ENCODE data around the gene SRSF3. TPM values are rescaled to one million over a fixed set of nuclear protein-coding genes. Genes with fewer than 3 reads are reported as not detected.

Gene SRSF3
- polyA plus RNA-seq, 1 donor from 2014 or later = 393 TPM

GRCh38 chr6:36597775-36598174, 3.6 kb downstream of the SRSF3 start:
- no peaks in the 10 kb centered on the region for H3K27me3 ChIP-seq (ENCODE audit: insufficient read depth, low read depth, low read length)
- H4K20me1 ChIP-seq (ENCODE audit: insufficient read depth) = peaks cover 73% of the 10 kb centered on the region
- no peak overlapping the region for H3K27ac ChIP-seq (ENCODE audit: low read length)
- H2AFZ ChIP-seq (ENCODE audit: low read depth, low read length) = no peak overlapping the region
- H3K4me3 ChIP-seq (ENCODE audit: low read length) = peak overlapping the region; percentile 72
- H3K9me2 ChIP-seq (ENCODE audit: insufficient read depth, low read length) = no peaks in the 10 kb centered on the region
- peak overlapping the region; percentile 94 for H3K4me2 ChIP-seq (ENCODE audit: low read length)
- peaks cover 53% of the 10 kb centered on the region for H3K36me3 ChIP-seq (ENCODE audit: insufficient read depth, low read length)
- H3F3A ChIP-seq (ENCODE audit: insufficient read depth, low read length, poor library complexity, severe bottlenecking) = peaks cover 14% of the 10 kb centered on the region
- peaks cover 84% of the 10 kb centered on the region for H3K79me2 ChIP-seq (replicated peaks; ENCODE audit: insufficient read depth, low read length)
- H3K9me3 ChIP-seq (ENCODE audit: low read length) = no peaks in the 10 kb centered on the region
- TF ChIP-seq EP300 (conservative IDR thresholded peaks at IDR 0.05; ENCODE audit: poor library complexity, severe bottlenecking) = no peak
- TF ChIP-seq MXI1 (conservative IDR thresholded peaks at IDR 0.05; ENCODE audit: poor library complexity, severe bottlenecking) = no peak
- no peak for TF ChIP-seq EZH2 (IDR thresholded peaks at IDR 0.05; ENCODE audit: borderline replicate concordance, insufficient read depth, low read length, poor library complexity, severe bottlenecking)
- TF ChIP-seq RAD21 (conservative IDR thresholded peaks at IDR 0.05) = no peak
- no peak for TF ChIP-seq TAF1 (IDR thresholded peaks at IDR 0.05; ENCODE audit: low read depth)
- TF ChIP-seq, protein P1, sequence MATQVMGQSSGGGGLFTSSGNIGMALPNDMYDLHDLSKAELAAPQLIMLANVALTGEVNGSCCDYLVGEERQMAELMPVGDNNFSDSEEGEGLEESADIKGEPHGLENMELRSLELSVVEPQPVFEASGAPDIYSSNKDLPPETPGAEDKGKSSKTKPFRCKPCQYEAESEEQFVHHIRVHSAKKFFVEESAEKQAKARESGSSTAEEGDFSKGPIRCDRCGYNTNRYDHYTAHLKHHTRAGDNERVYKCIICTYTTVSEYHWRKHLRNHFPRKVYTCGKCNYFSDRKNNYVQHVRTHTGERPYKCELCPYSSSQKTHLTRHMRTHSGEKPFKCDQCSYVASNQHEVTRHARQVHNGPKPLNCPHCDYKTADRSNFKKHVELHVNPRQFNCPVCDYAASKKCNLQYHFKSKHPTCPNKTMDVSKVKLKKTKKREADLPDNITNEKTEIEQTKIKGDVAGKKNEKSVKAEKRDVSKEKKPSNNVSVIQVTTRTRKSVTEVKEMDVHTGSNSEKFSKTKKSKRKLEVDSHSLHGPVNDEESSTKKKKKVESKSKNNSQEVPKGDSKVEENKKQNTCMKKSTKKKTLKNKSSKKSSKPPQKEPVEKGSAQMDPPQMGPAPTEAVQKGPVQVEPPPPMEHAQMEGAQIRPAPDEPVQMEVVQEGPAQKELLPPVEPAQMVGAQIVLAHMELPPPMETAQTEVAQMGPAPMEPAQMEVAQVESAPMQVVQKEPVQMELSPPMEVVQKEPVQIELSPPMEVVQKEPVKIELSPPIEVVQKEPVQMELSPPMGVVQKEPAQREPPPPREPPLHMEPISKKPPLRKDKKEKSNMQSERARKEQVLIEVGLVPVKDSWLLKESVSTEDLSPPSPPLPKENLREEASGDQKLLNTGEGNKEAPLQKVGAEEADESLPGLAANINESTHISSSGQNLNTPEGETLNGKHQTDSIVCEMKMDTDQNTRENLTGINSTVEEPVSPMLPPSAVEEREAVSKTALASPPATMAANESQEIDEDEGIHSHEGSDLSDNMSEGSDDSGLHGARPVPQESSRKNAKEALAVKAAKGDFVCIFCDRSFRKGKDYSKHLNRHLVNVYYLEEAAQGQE (IDR thresholded peaks at IDR 0.05; ENCODE audit: borderline replicate concordance) = no peak
- no peak for TF ChIP-seq SMC3 (conservative IDR thresholded peaks at IDR 0.05; ENCODE audit: poor library complexity)
- no peak for TF ChIP-seq POLR2AphosphoS5 (IDR thresholded peaks at IDR 0.05)
- TF ChIP-seq, protein P2, sequence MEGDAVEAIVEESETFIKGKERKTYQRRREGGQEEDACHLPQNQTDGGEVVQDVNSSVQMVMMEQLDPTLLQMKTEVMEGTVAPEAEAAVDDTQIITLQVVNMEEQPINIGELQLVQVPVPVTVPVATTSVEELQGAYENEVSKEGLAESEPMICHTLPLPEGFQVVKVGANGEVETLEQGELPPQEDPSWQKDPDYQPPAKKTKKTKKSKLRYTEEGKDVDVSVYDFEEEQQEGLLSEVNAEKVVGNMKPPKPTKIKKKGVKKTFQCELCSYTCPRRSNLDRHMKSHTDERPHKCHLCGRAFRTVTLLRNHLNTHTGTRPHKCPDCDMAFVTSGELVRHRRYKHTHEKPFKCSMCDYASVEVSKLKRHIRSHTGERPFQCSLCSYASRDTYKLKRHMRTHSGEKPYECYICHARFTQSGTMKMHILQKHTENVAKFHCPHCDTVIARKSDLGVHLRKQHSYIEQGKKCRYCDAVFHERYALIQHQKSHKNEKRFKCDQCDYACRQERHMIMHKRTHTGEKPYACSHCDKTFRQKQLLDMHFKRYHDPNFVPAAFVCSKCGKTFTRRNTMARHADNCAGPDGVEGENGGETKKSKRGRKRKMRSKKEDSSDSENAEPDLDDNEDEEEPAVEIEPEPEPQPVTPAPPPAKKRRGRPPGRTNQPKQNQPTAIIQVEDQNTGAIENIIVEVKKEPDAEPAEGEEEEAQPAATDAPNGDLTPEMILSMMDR (IDR thresholded peaks at IDR 0.05; ENCODE audit: poor library complexity, severe bottlenecking) = no peak
- H3K9ac ChIP-seq (ENCODE audit: low read length) = peak overlapping the region; percentile 18

GRCh38 chr6:36598326-36598725, 4.2 kb downstream of the SRSF3 start:
- no peak overlapping the region for H3K9ac ChIP-seq (ENCODE audit: low read length)
- H3K9me3 ChIP-seq (ENCODE audit: low read length) = no peaks in the 10 kb centered on the region
- no peaks in the 10 kb centered on the region for H3K9me2 ChIP-seq (ENCODE audit: insufficient read depth, low read length)
- no peak overlapping the region for H2AFZ ChIP-seq (ENCODE audit: low read depth, low read length)
- no peak overlapping the region for H3K27ac ChIP-seq (ENCODE audit: low read length)
- H3K4me3 ChIP-seq (ENCODE audit: low read length) = peak overlapping the region; percentile 72
- peak overlapping the region; percentile 94 for H3K4me2 ChIP-seq (ENCODE audit: low read length)
- no peaks in the 10 kb centered on the region for H3K27me3 ChIP-seq (ENCODE audit: insufficient read depth, low read depth, low read length)
- H3K36me3 ChIP-seq (ENCODE audit: insufficient read depth, low read length) = peaks cover 58% of the 10 kb centered on the region
- H3K79me2 ChIP-seq (replicated peaks; ENCODE audit: insufficient read depth, low read length) = peaks cover 89% of the 10 kb centered on the region
- H3F3A ChIP-seq (ENCODE audit: insufficient read depth, low read length, poor library complexity, severe bottlenecking) = peaks cover 14% of the 10 kb centered on the region
- TF ChIP-seq SMC3 (conservative IDR thresholded peaks at IDR 0.05; ENCODE audit: poor library complexity) (no peak), MXI1 (conservative IDR thresholded peaks at IDR 0.05; ENCODE audit: poor library complexity, severe bottlenecking) (no peak), RAD21 (conservative IDR thresholded peaks at IDR 0.05) (no peak), TAF1 (IDR thresholded peaks at IDR 0.05; ENCODE audit: low read depth) (no peak), EZH2 (IDR thresholded peaks at IDR 0.05; ENCODE audit: borderline replicate concordance, insufficient read depth, low read length, poor library complexity, severe bottlenecking) (no peak), POLR2AphosphoS5 (IDR thresholded peaks at IDR 0.05) (no peak), EP300 (conservative IDR thresholded peaks at IDR 0.05; ENCODE audit: poor library complexity, severe bottlenecking) (no peak)
- TF ChIP-seq, protein P2 (IDR thresholded peaks at IDR 0.05; ENCODE audit: poor library complexity, severe bottlenecking) = no peak
- TF ChIP-seq, protein P1 (IDR thresholded peaks at IDR 0.05; ENCODE audit: borderline replicate concordance) = no peak
- H4K20me1 ChIP-seq (ENCODE audit: insufficient read depth) = peaks cover 79% of the 10 kb centered on the region
